Endothelial cell of umbilical vein (primary cell): ENCODE results near the gene WDR18. TPM values are rescaled to one million over a fixed set of nuclear protein-coding genes. Genes with fewer than 3 reads are reported as not detected.

Experiments
- BruUV-seq: library from RNA; stranded (reverse); fragments of 400-500 nt; replicated peaks from 2 replicates; lab custom pipeline; 2021; lab: Mats Ljungman, UMichigan
- CTCF ChIA-PET: fragments of 300-600, 350-600 bp; sonication (Branson Sonifier 250); formaldehyde crosslinking; loops from one replicate; lab custom pipeline; 2021; ENCODE audit warnings: antibody characterized with exemption, inconsistent platforms; lab: Charles Lee
- POLR2A ChIA-PET: fragments of 300-600, 350-600 bp; sonication (Branson Sonifier 250); formaldehyde crosslinking; loops from one replicate; lab custom pipeline; 2021; ENCODE audit warnings: antibody characterized with exemption, inconsistent platforms; lab: Charles Lee
- DNase-seq: peaks from one replicate; pipeline ENCODE4 v3.0.0-alpha.2; 2011; ENCODE audit warnings: low read depth, low spot score
- FAIRE-seq: peaks from 2 replicates; lab custom pipeline; 2011; peaks lifted over from hg19 to GRCh38; lab: Jason Lieb, UNC
- H2AFZ ChIP-seq: 2 replicates; pipeline ENCODE4 v1.6.0; 2012; ENCODE audit warnings: low read depth, low read length, control low read depth, inconsistent platforms
- H3K27ac ChIP-seq: 2 replicates; pipeline ENCODE4 v1.5.1; 2011; ENCODE audit warnings: low read depth, mild to moderate bottlenecking, control low read depth, low read length, moderate library complexity; ENCODE audit not compliant: insufficient read depth
- H3K27me3 ChIP-seq, 2 experiments: 2 replicates each; pipeline versions ENCODE4 v1.6.0 to v1.6.1; 2011; ENCODE audit warnings: low read length in 2 of 2, mixed read lengths in 1 of 2; ENCODE audit not compliant: control insufficient read depth in 2 of 2, insufficient read depth in 2 of 2
- H3K36me3 ChIP-seq, 2 experiments: 2 replicates in 1 of 2; 3 replicates in 1 of 2; pipeline ENCODE4 v1.5.1; 2011; ENCODE audit warnings: low read length in 2 of 2, mild to moderate bottlenecking in 1 of 2, moderate library complexity in 1 of 2; ENCODE audit not compliant: control insufficient read depth in 2 of 2, insufficient read depth in 2 of 2; ENCODE audit errors: extremely low read depth in 1 of 2
- H3K4me1 ChIP-seq: 3 replicates; pipeline ENCODE4 v1.5.1; 2011; ENCODE audit warnings: mild to moderate bottlenecking, low read length; ENCODE audit not compliant: control insufficient read depth, insufficient read depth; ENCODE audit errors: extremely low read depth
- H3K4me2 ChIP-seq: 2 replicates; pipeline ENCODE4 v1.6.1; 2011; ENCODE audit warnings: low read length, control low read depth, mixed read lengths; ENCODE audit not compliant: insufficient read depth
- H3K4me3 ChIP-seq, 3 experiments: fragments of 200-600 bp in 1 of 3; sonication (generic), shearing (Covaris generic) in 1 of 3; replicated peaks in 1 of 3; 2 replicates each; pipeline ENCODE4 v1.5.1; 2011 to 2016; ENCODE audit warnings: control low read depth in 3 of 3, low read length in 3 of 3, mild to moderate bottlenecking in 2 of 3, inconsistent platforms in 1 of 3, low read depth in 1 of 3, moderate library complexity in 1 of 3; ENCODE audit not compliant: insufficient read depth in 1 of 3
- H3K79me2 ChIP-seq: 2 replicates; pipeline ENCODE4 v1.6.0; 2012; ENCODE audit warnings: low read length, inconsistent platforms; ENCODE audit not compliant: control insufficient read depth, insufficient read depth
- H3K9ac ChIP-seq: replicated peaks from 2 replicates; pipeline ENCODE3; 2011; ENCODE audit warnings: low read length, control low read depth; ENCODE audit not compliant: insufficient read depth; ENCODE audit errors: extremely low read depth
- H3K9me1 ChIP-seq: replicated peaks from 3 replicates; pipeline ENCODE4 v1.6.0; 2011; ENCODE audit warnings: mild to moderate bottlenecking, low read length; ENCODE audit not compliant: control insufficient read depth, insufficient read depth; ENCODE audit errors: extremely low read depth
- H3K9me3 ChIP-seq: replicated peaks from 2 replicates; pipeline ENCODE4 v1.5.1; 2012; ENCODE audit warnings: low read length, inconsistent platforms; ENCODE audit not compliant: control insufficient read depth, insufficient read depth
- H4K20me1 ChIP-seq: replicated peaks from 2 replicates; pipeline ENCODE3; 2011; ENCODE audit warnings: mild to moderate bottlenecking, low read length; ENCODE audit not compliant: control insufficient read depth, insufficient read depth; ENCODE audit errors: extremely low read depth
- CTCF ChIP-seq, 2 donors: IDR thresholded peaks; 1 replicate in 1 of 2; 2 replicates in 1 of 2; pipeline ENCODE4 v1.5.1; 2011; ENCODE audit warnings: low read length in 2 of 2, mild to moderate bottlenecking in 2 of 2, moderate library complexity in 2 of 2, control low read depth in 1 of 2, inconsistent platforms in 1 of 2, low read depth in 1 of 2; ENCODE audit not compliant: insufficient read depth in 1 of 2; ENCODE audit errors: extremely low read depth in 1 of 2
- MYC ChIP-seq: IDR thresholded peaks from one replicate; pipeline ENCODE4 v1.6.1; 2011; ENCODE audit warnings: mild to moderate bottlenecking, low read depth, low read length
- POLR2A ChIP-seq: IDR thresholded peaks from 2 replicates; pipeline ENCODE4 v1.6.1; 2012; ENCODE audit warnings: low read depth, mild to moderate bottlenecking, control low read depth, low read length
- dilution Hi-C: fragments of 300-500 bp; cut with MboI; formaldehyde crosslinking; loops from one replicate; pipeline ENCODE4 v1.15.0; 2019; ENCODE audit warnings: low sequenced_read_pairs; ENCODE audit not compliant: extremely low pct_ligation_motif_present
- intact Hi-C: fragments of 100-400 bp; cut with micrococcal nuclease; formaldehyde crosslinking; loops from one replicate; pipeline ENCODE4 v1.10.0; 2022
- polyA plus RNA-seq, 4 experiments: library from polyadenylated mRNA; depleted of rRNA in 3 of 4; stranded (reverse) in 3 of 4; unstranded in 1 of 4; fragments of >200 nt; gene quantifications; 2 replicates each; pipeline versions ENCODE4 v1.2.1 to v1.2.3, GENCODE V29; 2011 to 2012; ENCODE audit warnings: missing spikeins in 1 of 4
- total RNA-seq: library from RNA; stranded (reverse); gene quantifications from 2 replicates; pipeline ENCODE4 v1.2.3, GENCODE V29; 2021

Gene WDR18
- total and polyA plus RNA-seq, 2 donors (not counting 3 experiments of a cell fraction or from before 2014, with no cell fraction given): 54.8 to 102 TPM

DNA sequence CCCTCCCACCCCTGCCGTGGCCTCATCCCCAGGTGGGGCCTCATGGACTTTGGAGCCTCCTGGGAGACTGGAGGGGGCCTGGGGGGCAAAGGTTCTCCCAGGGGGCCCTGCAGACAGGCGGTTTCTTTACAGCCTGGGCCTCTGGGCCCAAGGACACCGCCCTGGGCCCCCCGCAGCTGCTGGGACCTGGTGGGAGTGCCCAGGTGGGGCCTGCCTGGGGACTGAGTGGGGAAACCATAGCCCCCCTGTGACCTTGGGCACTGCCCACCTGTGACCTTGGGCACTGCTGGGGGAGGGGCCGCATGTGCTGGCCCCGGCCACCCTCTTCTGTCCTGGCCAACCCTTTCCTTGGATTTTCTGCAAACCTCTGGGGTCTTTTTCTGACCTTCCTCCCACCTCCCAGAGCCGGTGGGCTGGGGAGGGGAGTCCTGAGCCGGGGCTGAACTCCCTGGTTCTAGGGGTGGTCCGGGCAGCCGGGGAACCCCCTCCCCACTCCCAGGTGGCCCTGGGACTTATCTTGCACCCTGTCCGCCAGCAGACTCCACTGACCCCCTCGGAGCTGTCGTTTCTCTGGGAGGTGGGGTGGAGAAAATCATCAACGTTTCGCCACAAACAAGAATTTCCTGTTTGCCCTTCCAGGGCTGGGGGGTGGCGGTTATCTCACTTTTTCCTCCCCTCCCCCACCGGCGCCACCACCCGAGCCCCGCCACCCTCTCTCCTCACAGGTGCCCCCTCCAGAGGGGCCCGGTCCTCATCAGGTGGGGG lies 31.3 kb upstream of the WDR18 start:
- no peak overlapping the region for H2AFZ ChIP-seq
- no peaks in the 10 kb centered on the region for H3K36me3 ChIP-seq
- ChIA-PET POLR2A (no interaction called here), CTCF (interaction anchor here (1.5 kb wide), 1 partner anchor 48 kb away, joined by 3 read pairs; no protein-coding TSS in a partner anchor)
- no peak overlapping the region for H3K4me3 ChIP-seq
- TF ChIP-seq CTCF (IDR thresholded peaks at IDR 0.05; ENCODE audit: extremely low read depth in 1 of 2, insufficient read depth in 1 of 2, low read depth in 1 of 2, low read length in 2 of 2): no peak
- TF ChIP-seq MYC: no peak
- TF ChIP-seq POLR2A: no peak
- no peak for DNase-seq
- H3K79me2 ChIP-seq: no peaks in the 10 kb centered on the region
- no TSS peak for BruUV-seq
- intact Hi-C loops: no loop called here
- H3K9me1 ChIP-seq: no peaks in the 10 kb centered on the region
- no peaks in the 10 kb centered on the region for H4K20me1 ChIP-seq
- dilution Hi-C loops: no loop called here
- H3K9me3 ChIP-seq: no peaks in the 10 kb centered on the region
- H3K9ac ChIP-seq: no peak overlapping the region
- peaks cover 4% of the 10 kb centered on the region for H3K4me1 ChIP-seq
- no peaks in the 10 kb centered on the region for H3K27me3 ChIP-seq
- no peak overlapping the region for H3K27ac ChIP-seq
- H3K4me2 ChIP-seq: no peak overlapping the region
- FAIRE-seq: no peak
